ENCODE data around the gene RIIAD1.

- no peak for TF ChIP-seq CTCF (IDR thresholded peaks at IDR 0.05)
- TF ChIP-seq POLR2AphosphoS5 (IDR thresholded peaks at IDR 0.05; ENCODE audit: low read depth, low read length) = no peak
- TF ChIP-seq REST (IDR thresholded peaks at IDR 0.05; ENCODE audit: insufficient read depth in 1 of 2, low read depth in 2 of 2, low read length in 1 of 2) = no peak
- no peak for TF ChIP-seq TCF7L2 (IDR thresholded peaks at IDR 0.05; ENCODE audit: low read depth, low read length)
These were observed 17.5 kb upstream of the RIIAD1 start for GRCh38 chr1:151703813-151704212.

Measured in Panc1 (cell line).